ENCODE data around the gene TMEM200A.

GRCh38 chr6:130326496-130326895 is 39.3 kb upstream of the TMEM200A start:
- TF ChIP-seq EZH2 (IDR thresholded peaks at IDR 0.05; ENCODE audit: insufficient read depth, poor library complexity, severe bottlenecking) (no peak), EZH2phosphoT487 (IDR thresholded peaks at IDR 0.05; ENCODE audit: insufficient read depth, low read depth) (no peak)
